Measurements from ENCODE around the gene GPR65. TPM values are rescaled to one million over a fixed set of nuclear protein-coding genes. Genes with fewer than 3 reads are reported as not detected.

Gene GPR65, protein sequence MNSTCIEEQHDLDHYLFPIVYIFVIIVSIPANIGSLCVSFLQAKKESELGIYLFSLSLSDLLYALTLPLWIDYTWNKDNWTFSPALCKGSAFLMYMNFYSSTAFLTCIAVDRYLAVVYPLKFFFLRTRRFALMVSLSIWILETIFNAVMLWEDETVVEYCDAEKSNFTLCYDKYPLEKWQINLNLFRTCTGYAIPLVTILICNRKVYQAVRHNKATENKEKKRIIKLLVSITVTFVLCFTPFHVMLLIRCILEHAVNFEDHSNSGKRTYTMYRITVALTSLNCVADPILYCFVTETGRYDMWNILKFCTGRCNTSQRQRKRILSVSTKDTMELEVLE
- 0.05 TPM in 1 of 2 replicates, not detected in the other for total RNA-seq

GRCh38 chr14:88005050-88005481 lies at the start of gene GPR65:
Gene GPR65 (plus strand): TSS chr14:88005135. CDS start chr14:88010848, 5,713 bp downstream.
- DNase-seq: peak; percentile 12

- DNase-seq: peak; percentile 1
These were observed 49.4 kb upstream of the GPR65 start for GRCh38 chr14:87955501-87955900.

DNA sequence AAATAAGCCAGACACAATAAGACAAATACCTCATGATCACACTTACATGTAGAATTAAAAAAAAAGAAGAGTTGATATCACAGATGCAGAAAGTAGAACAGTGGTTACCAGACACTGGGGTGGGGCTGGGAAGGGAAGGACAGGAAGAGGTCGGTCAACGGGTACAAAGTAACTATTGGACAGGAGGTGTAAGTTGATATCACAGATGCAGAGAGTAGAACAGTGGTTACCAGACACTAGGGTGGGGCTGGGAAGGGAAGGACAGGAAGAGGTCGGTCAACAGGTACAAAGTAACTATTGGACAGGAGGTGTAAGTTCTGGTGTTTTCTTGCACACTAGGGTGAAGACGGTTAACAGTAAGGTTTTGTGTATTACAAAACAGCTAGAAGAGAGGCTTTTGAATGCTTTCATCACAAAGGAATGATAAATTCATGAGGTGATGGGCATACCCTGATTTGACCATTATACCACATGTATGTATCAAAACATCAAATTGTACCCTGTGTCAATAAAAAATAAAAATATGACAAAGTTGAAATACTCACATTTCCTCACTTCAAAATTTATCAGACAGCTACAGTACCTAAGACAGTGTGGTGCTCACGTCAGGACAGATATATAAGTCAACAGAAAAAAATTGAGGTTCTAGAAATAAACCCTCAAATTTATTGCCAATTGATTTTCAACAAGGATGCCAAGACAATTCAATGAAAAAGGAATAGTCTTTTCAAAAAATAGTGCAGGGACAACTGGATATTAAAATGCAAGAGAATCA lies 44.7 kb upstream of the GPR65 start:
- no peak for DNase-seq

- DNase-seq: no peak
These were observed 43.7 kb upstream of the GPR65 start for GRCh38 chr14:87961246-87961645.

- DNase-seq: no peak
These were observed 38.1 kb upstream of the GPR65 start for GRCh38 chr14:87966816-87967215.

GRCh38 chr14:87967496-87967895 lies 37.4 kb upstream of the GPR65 start:
- DNase-seq: no peak

DNA sequence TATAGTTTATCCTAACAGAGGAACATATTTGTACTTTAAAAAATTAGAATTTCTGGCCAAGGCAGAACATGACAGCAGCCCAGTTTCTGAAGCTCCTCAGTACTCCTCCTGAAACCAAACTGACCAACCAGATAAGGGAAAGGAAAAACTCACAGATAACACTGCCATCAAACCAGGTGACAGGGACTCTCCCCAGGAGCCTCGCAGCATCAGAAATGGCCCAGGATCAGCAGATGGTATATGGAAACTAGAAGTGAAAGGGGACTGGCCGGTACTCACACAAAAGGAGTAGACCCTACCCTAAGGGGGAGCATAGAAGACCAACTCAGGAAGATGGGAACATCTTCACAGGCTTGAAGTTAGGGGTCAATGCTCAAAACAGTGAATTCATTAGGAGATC lies 33.9 kb upstream of the GPR65 start:
- no peak for DNase-seq

- no peak for DNase-seq
These were observed 29.3 kb upstream of the GPR65 start for GRCh38 chr14:87975636-87976035.

GRCh38 chr14:87979689-87980088 lies 25.2 kb upstream of the GPR65 start:
- no peak for DNase-seq

GRCh38 chr14:87989221-87989955 lies 15.5 kb upstream of the GPR65 start:
- DNase-seq: no peak

DNA sequence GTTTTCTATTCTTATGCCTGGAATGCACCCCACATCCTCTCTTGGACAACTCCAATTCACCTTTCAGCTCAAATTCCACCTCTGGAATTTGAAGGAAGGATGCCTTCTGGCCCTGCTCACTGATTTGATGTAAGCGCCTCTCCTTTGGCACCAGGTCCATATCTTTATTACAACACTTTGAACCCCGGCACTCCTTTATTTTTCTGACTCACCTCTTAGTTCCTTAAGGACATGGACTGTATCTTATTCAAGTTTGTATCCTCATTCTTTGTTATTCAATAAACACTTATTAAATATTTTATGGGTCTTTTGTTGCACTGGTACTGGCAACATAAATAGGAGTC lies 15.0 kb upstream of the GPR65 start:
- no peak for DNase-seq

DNA sequence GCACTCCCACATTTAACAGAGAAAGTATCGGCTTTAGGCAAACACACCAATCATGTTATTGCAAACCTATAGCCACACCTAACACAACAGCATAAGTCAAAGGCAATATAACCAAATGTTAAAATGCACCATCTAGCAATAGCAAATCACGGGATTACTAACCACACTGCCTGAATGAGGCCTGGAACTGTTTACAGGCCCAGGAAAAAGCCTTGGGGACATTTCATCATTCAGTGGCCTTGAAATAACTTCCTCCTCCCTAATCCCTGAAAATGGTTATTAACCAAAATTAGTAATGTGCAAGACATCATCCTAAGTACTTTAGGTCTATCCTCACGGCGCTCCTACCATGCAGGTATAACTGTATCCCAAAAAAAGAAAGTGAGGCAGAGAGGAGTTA lies 14.3 kb upstream of the GPR65 start:
- no peak for DNase-seq

DNA sequence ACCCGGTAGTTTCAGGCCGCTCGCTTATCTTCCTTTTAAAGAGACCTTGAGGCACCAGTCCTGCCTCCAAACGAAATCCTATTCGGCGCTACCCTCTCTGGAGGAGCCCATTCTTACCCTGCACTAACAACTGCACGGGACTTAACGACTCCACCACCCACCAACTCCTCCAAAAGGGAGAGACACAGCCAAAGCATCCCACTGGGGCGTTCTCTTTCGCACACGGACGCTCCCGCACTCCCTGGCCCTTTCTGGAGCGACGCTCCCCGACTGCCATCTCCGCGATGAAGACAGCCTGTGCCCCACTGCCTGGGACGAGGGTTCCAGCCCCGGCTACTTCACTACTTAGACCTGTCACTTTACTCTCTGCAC lies 12.6 kb upstream of the GPR65 start:
- DNase-seq: peak; percentile 41

DNA sequence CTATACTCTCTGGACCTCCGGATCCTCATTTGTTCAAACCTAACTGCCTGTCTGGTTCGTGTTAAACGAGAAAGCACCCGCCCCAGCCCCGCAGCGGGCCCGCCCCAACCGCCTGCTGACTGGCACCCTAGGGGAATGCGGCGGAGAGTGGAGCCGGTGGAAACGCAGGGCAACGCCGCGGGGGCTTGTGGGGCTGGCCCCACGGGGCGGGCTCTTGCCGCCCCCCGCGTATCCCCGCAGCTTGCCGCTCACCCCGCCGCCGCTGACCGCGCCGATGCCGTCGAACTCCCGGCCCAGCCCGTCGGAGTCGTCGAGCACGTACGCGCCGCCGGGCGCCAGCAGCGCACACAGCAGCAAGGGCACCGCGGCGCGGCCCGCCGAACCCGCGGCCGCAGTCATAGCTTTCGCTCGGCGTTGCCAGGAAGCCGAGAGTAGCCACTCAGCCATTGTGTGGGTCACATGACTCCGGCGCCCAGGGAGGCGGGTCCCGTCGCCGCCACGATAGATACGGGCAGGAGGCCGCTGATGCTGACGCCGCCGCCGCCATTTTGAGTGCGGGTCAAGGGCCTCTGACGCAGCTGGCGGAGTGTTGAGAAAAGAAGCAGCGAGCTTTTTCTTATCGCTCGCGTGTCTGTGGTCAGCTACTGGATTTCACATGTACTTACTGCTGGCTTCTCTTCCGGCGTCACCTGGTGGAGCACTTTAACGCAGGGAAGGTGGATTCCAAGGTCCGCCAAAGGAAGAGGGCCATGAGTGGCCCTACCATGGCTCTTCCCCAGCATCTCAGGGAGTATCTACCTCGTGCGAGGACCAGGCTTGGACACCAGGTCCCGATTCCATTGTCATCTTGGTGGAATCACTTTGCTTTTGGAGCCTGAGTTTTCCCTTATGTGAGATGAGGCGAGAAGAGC lies 12.0 kb upstream of the GPR65 start, which contains the start of gene GALC:
GALC (minus strand) TSS at position 465 of the 911 bp plus-strand sequence; CDS start at position 447, 18 bp downstream.
- peak; percentile 95 for DNase-seq

DNA sequence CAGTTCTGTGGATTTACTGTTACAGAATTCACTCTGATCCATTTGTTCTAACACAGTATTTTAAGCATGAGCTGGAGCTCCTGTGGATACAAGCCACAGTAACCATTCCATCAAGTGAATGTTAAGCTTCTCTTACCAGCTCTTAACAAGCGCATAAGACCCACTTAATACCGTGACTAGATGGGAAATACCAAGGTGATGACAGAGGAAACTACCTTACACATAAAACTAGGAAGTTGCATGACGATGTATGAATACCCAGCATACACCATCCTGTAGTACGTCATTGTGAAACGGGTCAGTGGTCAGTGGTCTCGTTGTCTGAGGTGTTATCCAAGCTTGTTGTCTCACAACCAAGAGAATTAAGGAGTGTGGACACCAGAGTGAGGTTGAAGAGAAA lies 10.0 kb upstream of the GPR65 start:
- DNase-seq: no peak

- DNase-seq: no peak
These were observed 9.2 kb upstream of the GPR65 start for GRCh38 chr14:87995500-87996290.

DNA sequence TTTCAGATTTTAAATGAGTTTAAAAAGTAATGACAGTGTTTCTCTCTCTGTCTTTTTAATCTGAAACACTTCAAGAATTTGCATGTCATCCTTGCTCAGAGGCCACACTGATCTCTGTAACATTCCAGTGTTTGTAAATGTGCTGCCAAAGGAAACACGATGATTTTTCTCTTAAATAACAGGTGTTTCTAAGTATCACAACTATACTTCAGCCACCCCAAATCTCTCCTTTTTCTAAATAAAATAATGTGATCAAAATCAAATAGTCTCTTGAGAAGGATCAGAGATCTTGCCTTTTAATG lies 8.7 kb upstream of the GPR65 start:
- DNase-seq: no peak

- no peak for DNase-seq
These were observed 6.5 kb upstream of the GPR65 start for GRCh38 chr14:87998482-87998881.

DNA sequence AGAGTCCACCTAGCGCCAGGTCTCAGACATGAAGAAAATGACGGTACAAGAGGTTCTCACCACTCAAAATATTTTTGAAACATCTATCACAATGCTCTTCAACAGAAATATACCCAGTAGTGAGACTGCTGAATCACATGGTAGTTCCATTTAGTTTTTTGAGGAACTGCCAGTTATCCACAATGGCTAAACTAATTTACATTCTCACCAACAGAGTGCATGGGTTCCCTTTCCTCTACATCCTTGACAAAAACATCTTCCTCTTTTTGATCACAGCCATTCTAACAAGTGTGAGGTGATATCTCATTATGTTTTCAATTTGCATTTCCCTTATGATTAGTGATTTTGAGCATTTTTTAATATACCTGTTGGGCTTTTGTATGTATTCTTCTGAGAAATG lies 5.7 kb upstream of the GPR65 start:
- no peak for DNase-seq

- DNase-seq: no peak
These were observed 2.4 kb upstream of the GPR65 start for GRCh38 chr14:88002421-88003075.

GRCh38 chr14:88003425-88003824 lies 1.5 kb upstream of the GPR65 start:
- DNase-seq: no peak

Measured in dermis blood vessel endothelial cell (primary cell).